Stimulated activated CD4-positive, alpha-beta T cell treated with anti-CD3 and anti-CD28 coated beads, TNF-alpha, amount 100 ng/mL, for 48 hours (primary cell): ENCODE results near the gene DPYD.

Source experiments
- DNase-seq, 3 donors: peaks; one replicate each; pipeline ENCODE4 v3.0.0-alpha.2; 2020; ENCODE audit warnings: low read depth in 3 of 3

DPYD gene

GRCh38 chr1:97920832-97921571 lies at the start of gene DPYD:
DPYD (minus strand) TSS chr1:97921034; CDS start chr1:97920922, 112 bp downstream.
- peak; percentile 67 to 74 (median 67) for DNase-seq

GRCh38 chr1:97960470-97960869 lies 39.6 kb upstream of the DPYD start:
- no peak for DNase-seq

- DNase-seq = no peak
Observed at GRCh38 chr1:97947695-97948094, 26.9 kb upstream of the DPYD start.

- DNase-seq = no peak
Observed at GRCh38 chr1:97943354-97943753, 22.5 kb upstream of the DPYD start.

- DNase-seq = no peak
Observed at GRCh38 chr1:97942161-97943123, 21.6 kb upstream of the DPYD start.

- DNase-seq = no peak
Observed at GRCh38 chr1:97938285-97938642, 17.4 kb upstream of the DPYD start.

- DNase-seq = no peak
Observed at GRCh38 chr1:97936976-97937375, 16.1 kb upstream of the DPYD start.

GRCh38 chr1:97934491-97934890 lies 13.7 kb upstream of the DPYD start:
- DNase-seq = no peak

GRCh38 chr1:97929874-97930851 lies 9.3 kb upstream of the DPYD start:
- no peak for DNase-seq

GRCh38 chr1:97926017-97926708 lies 5.3 kb upstream of the DPYD start:
- no peak for DNase-seq

- DNase-seq = no peak
Observed at GRCh38 chr1:97925151-97925550, 4.3 kb upstream of the DPYD start.

GRCh38 chr1:97923811-97924210 lies 3.0 kb upstream of the DPYD start:
- no peak for DNase-seq

GRCh38 chr1:97920276-97920831 lies 480 bp downstream of the DPYD start:
- peak in 1 of 3 donors; percentile 32 for DNase-seq

GRCh38 chr1:97919585-97920261 lies 1.1 kb downstream of the DPYD start:
- DNase-seq = no peak

- DNase-seq = no peak
Observed at GRCh38 chr1:97918961-97919360, 1.9 kb downstream of the DPYD start.

GRCh38 chr1:97913506-97914139 lies 7.2 kb downstream of the DPYD start:
- DNase-seq = no peak

GRCh38 chr1:97911266-97912215 lies 9.3 kb downstream of the DPYD start:
- DNase-seq = no peak

GRCh38 chr1:97909266-97909665 lies 11.6 kb downstream of the DPYD start:
- no peak for DNase-seq
